ENCODE measurements around the gene RP9.

- no peak for TF ChIP-seq CTCF (IDR thresholded peaks at IDR 0.05)
- TF ChIP-seq POLR2A (IDR thresholded peaks at IDR 0.05) = no peak
These were observed 5.8 kb upstream of the RP9 start for GRCh38 chr7:33114976-33115375.
